ENCODE measurements around the gene FHL1.

- no peak for TF ChIP-seq CTCF (IDR thresholded peaks at IDR 0.05)
- TF ChIP-seq POLR2AphosphoS5 (IDR thresholded peaks at IDR 0.05), result no peak
- TF ChIP-seq POLR2A (IDR thresholded peaks at IDR 0.05), result no peak
- TF ChIP-seq EP300 (IDR thresholded peaks at IDR 0.05), result no peak
Measured at GRCh38 chrX:136205882-136206380, 58.6 kb downstream of the FHL1 start.

Data from upper lobe of left lung (tissue), 4 donors.